Progenitor cell of endocrine pancreas (in vitro differentiated cells): ENCODE measurements around the gene GABBR2. TPM values are rescaled to one million over a fixed set of nuclear protein-coding genes. Genes with fewer than 3 reads are reported as not detected.
"Not testable (repeated sequence)": the region's sequence is repeated elsewhere in the genome, so short reads cannot be mapped to it uniquely, and the experiment has no call there.

ENCODE experiments used
- DNase-seq: peaks from one replicate; pipeline ENCODE4 v3.0.0; 2021; ENCODE audit warnings: low spot score; ENCODE audit not compliant: unreplicated experiment
- H3K27ac Mint-ChIP-seq: 2 replicates; pipeline ENCODE4 v1.8.0; 2021; ENCODE audit warnings: mild to moderate bottlenecking, moderate library complexity, mixed read lengths
- H3K27me3 Mint-ChIP-seq: 2 replicates; pipeline ENCODE4 v1.8.0; 2021; ENCODE audit warnings: mixed read lengths
- H3K36me3 Mint-ChIP-seq: 2 replicates; pipeline ENCODE4 v1.8.0; 2022; ENCODE audit warnings: mixed read lengths; ENCODE audit not compliant: insufficient read depth
- H3K4me1 Mint-ChIP-seq: 2 replicates; pipeline ENCODE4 v1.8.0; 2021; ENCODE audit warnings: low read depth, mixed read lengths
- H3K4me3 Mint-ChIP-seq: 2 replicates; pipeline ENCODE4 v1.8.0; 2021; ENCODE audit warnings: low read depth, mild to moderate bottlenecking, moderate library complexity, mixed read lengths
- H3K9me3 Mint-ChIP-seq: 2 replicates; pipeline ENCODE4 v1.8.0; 2021; ENCODE audit warnings: low read depth, mixed read lengths
- total RNA-seq: library from RNA; stranded (reverse); gene quantifications from 2 replicates; pipeline ENCODE4 v1.2.1, GENCODE V29; 2021
- TF ChIP-seq, protein P1 (sequence below): fragments of 200-600 bp; sonication (generic); IDR thresholded peaks from one replicate; pipeline ENCODE4 v1.5.0; 2021; ENCODE audit warnings: antibody characterized with exemption, mild to moderate bottlenecking; ENCODE audit not compliant: unreplicated experiment

The GABBR2 gene
- total RNA-seq, 1 donor from 2014 or later, result 0.84 TPM

DNA sequence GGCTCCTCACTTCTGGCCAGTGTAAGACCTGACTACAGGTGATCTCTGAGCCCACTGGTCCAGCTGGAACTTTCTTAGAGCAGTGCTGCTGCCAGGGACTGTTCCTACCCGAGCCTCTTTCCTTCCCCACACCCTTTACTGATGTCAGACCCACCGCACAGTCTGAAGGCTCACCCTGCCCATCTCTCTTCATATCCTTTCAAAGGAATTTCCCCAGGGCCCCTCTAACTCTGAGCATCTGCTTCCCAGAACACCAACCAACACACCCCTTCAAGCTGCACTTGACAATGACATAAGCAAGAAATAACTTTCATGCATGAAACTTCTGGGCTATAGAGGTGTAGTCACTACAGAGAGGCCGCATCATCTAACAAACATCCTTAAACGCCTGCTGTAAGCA, 119.6 kb downstream of the GABBR2 start:
- Mint-ChIP-seq H3K36me3 (no peaks in the 10 kb centered on the region), H3K9me3 (no peaks in the 10 kb centered on the region), H3K4me1 (no peaks in the 10 kb centered on the region), H3K4me3 (no peak overlapping the region), H3K27me3 (peaks cover 17% of the 10 kb centered on the region), H3K27ac (no peak overlapping the region)
- TF ChIP-seq, protein P1, sequence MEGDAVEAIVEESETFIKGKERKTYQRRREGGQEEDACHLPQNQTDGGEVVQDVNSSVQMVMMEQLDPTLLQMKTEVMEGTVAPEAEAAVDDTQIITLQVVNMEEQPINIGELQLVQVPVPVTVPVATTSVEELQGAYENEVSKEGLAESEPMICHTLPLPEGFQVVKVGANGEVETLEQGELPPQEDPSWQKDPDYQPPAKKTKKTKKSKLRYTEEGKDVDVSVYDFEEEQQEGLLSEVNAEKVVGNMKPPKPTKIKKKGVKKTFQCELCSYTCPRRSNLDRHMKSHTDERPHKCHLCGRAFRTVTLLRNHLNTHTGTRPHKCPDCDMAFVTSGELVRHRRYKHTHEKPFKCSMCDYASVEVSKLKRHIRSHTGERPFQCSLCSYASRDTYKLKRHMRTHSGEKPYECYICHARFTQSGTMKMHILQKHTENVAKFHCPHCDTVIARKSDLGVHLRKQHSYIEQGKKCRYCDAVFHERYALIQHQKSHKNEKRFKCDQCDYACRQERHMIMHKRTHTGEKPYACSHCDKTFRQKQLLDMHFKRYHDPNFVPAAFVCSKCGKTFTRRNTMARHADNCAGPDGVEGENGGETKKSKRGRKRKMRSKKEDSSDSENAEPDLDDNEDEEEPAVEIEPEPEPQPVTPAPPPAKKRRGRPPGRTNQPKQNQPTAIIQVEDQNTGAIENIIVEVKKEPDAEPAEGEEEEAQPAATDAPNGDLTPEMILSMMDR, result no peak
- no peak for DNase-seq

GRCh38 chr9:98584853-98585438, 123.8 kb downstream of the GABBR2 start:
- H3K27me3 Mint-ChIP-seq, result peaks cover 24% of the 10 kb centered on the region
- H3K27ac Mint-ChIP-seq, result not testable (repeated sequence)

GRCh38 chr9:98584059-98584458, 124.7 kb downstream of the GABBR2 start:
- peaks cover 27% of the 10 kb centered on the region for H3K27me3 Mint-ChIP-seq
- H3K4me3 Mint-ChIP-seq, result no peak overlapping the region
- no peaks in the 10 kb centered on the region for H3K9me3 Mint-ChIP-seq
- DNase-seq, result no peak
- no peaks in the 10 kb centered on the region for H3K36me3 Mint-ChIP-seq
- TF ChIP-seq, protein P1, result no peak
- H3K4me1 Mint-ChIP-seq, result peaks cover 4% of the 10 kb centered on the region
- H3K27ac Mint-ChIP-seq, result no peak overlapping the region

More at GRCh38 chr9:98584853-98585438, 123.8 kb downstream of the GABBR2 start:
- not testable (repeated sequence) for H3K4me1 Mint-ChIP-seq, H3K4me3 Mint-ChIP-seq, DNase-seq, H3K36me3 Mint-ChIP-seq, H3K9me3 Mint-ChIP-seq

DNA sequence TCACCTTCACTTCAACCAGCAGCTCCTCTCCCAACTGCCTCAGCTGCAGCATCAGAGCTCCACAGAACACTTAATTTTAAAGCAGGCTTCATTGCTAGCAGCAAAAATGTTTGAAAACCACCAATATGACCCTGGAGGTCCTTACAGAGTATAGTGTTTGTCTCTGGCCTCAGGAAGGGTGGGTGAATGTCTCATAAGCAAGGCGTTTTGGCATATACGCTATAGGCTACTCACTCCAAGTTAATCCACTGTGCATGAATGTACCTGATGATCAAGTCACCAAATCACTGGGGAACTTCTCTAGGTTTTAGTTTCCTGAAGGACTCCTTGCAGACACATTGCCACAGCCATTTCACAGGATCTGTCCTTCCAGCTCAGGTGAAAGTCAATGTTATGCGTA, 125.3 kb downstream of the GABBR2 start:
- TF ChIP-seq, protein P1, result no peak
- no peak for DNase-seq
- no peaks in the 10 kb centered on the region for H3K9me3 Mint-ChIP-seq
- no peak overlapping the region for H3K27ac Mint-ChIP-seq
- H3K36me3 Mint-ChIP-seq, result no peaks in the 10 kb centered on the region
- H3K4me3 Mint-ChIP-seq, result no peak overlapping the region
- H3K27me3 Mint-ChIP-seq, result peaks cover 32% of the 10 kb centered on the region
- H3K4me1 Mint-ChIP-seq, result peaks cover 4% of the 10 kb centered on the region

DNA sequence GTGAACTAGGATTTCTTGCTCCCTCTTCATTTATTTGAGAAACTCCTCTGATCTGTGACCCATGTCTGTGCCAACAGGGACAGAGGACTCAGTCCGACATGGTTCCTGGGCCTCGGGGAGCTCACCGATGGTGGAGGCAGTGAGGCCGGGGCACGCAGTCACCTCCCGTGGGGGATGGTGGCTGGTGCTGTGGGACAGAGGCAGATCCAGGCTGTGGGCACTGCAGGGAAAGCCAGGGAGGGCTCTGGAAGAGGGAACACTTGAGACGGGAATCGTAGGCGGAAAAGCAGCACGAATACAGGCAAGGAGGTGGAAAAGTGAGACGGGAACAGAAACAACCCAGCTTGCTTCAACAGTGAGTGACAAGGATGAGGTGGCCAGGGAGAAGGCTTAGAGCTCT, 127.8 kb downstream of the GABBR2 start:
- Mint-ChIP-seq H3K4me1 (peaks cover 4% of the 10 kb centered on the region), H3K36me3 (no peaks in the 10 kb centered on the region), H3K4me3 (no peak overlapping the region), H3K9me3 (no peaks in the 10 kb centered on the region), H3K27ac (no peak overlapping the region), H3K27me3 (peaks cover 30% of the 10 kb centered on the region)
- DNase-seq, result no peak
- TF ChIP-seq, protein P1, result no peak

- Mint-ChIP-seq H3K27ac (no peak overlapping the region), H3K4me1 (peaks cover 4% of the 10 kb centered on the region), H3K9me3 (no peaks in the 10 kb centered on the region), H3K36me3 (no peaks in the 10 kb centered on the region), H3K4me3 (no peak overlapping the region), H3K27me3 (peaks cover 36% of the 10 kb centered on the region)
- no peak for DNase-seq
- TF ChIP-seq, protein P1, result no peak
Observed at GRCh38 chr9:98579700-98580099, 129.0 kb downstream of the GABBR2 start.
